ENCODE data around the gene SLC23A2. TPM values are rescaled to one million over a fixed set of nuclear protein-coding genes. Genes with fewer than 3 reads are reported as not detected.

Gene SLC23A2
- total RNA-seq, 2 donors from 2014 or later, result 4.6 to 5.1 TPM

GRCh38 chr20:4811661-4812181, 189.6 kb downstream of the SLC23A2 start:
- DNase-seq, result peak; percentile 53
- Histone ChIP-seq H3K9me3 (no peaks in the 10 kb centered on the region), H3K9ac (ENCODE audit: low read depth in 2 of 2, low read length in 2 of 2) (peak overlapping the region in 1 of 2 donors; percentile 15), H3K4me3 (no peak overlapping the region), H3K4me1 (no peaks in the 10 kb centered on the region), H3K36me3 (no peaks in the 10 kb centered on the region), H3K27me3 (no peaks in the 10 kb centered on the region), H3K27ac (peak overlapping the region; percentile 87)
- no peak for TF ChIP-seq CTCF (IDR thresholded peaks at IDR 0.05)
- intact Hi-C loops (cut with DNase I), result no loop called here

GRCh38 chr20:4811257-4811656, 190.1 kb downstream of the SLC23A2 start:
- no peak for DNase-seq
- TF ChIP-seq CTCF (IDR thresholded peaks at IDR 0.05), result no peak
- Histone ChIP-seq H3K27me3 (no peaks in the 10 kb centered on the region), H3K9me3 (no peaks in the 10 kb centered on the region), H3K9ac (ENCODE audit: low read depth in 2 of 2, low read length in 2 of 2) (peak overlapping the region in 1 of 2 donors; percentile 15), H3K36me3 (no peaks in the 10 kb centered on the region), H3K4me1 (no peaks in the 10 kb centered on the region), H3K27ac (no peak overlapping the region), H3K4me3 (no peak overlapping the region)
- intact Hi-C loops (cut with DNase I), result no loop called here

- no peak for TF ChIP-seq CTCF (IDR thresholded peaks at IDR 0.05)
- Histone ChIP-seq H3K4me3 (no peak overlapping the region), H3K27me3 (no peaks in the 10 kb centered on the region), H3K4me1 (no peaks in the 10 kb centered on the region), H3K9me3 (no peaks in the 10 kb centered on the region), H3K36me3 (no peaks in the 10 kb centered on the region), H3K9ac (ENCODE audit: low read depth in 2 of 2, low read length in 2 of 2) (no peak overlapping the region), H3K27ac (no peak overlapping the region)
- intact Hi-C loops (cut with DNase I), result no loop called here
- DNase-seq, result no peak
Measured at GRCh38 chr20:4810426-4811019, 190.8 kb downstream of the SLC23A2 start.

DNA sequence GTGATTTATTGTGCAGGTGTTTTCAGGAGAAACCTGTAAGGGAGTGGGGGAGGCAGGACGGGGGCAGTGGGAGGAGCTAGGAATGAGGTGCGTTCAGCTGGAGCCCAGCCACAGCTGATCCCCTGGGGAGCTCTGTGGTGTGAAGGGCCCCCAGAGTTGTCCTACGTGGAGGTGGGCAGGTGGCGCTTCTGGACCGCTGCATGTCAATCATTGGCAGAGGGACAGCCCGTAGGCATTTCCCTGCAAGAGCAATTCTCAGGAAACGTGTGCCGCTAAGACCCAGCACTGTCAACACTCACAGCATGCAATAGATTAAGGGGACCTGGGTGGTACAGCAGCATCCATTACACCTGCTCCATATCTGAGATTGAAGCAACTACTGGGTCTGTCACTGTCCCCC, 191.6 kb downstream of the SLC23A2 start:
- no peak for DNase-seq
- intact Hi-C loops (cut with DNase I), result no loop called here
- H3K9me3 ChIP-seq, result no peaks in the 10 kb centered on the region
- H3K9ac ChIP-seq (ENCODE audit: low read depth in 2 of 2, low read length in 2 of 2), result no peak overlapping the region
- H3K4me1 ChIP-seq, result no peaks in the 10 kb centered on the region
- no peaks in the 10 kb centered on the region for H3K27me3 ChIP-seq
- no peak overlapping the region for H3K27ac ChIP-seq
- no peak for TF ChIP-seq CTCF (IDR thresholded peaks at IDR 0.05)
- no peak overlapping the region for H3K4me3 ChIP-seq
- H3K36me3 ChIP-seq, result no peaks in the 10 kb centered on the region

GRCh38 chr20:4808872-4809271, 192.4 kb downstream of the SLC23A2 start:
- TF ChIP-seq CTCF (IDR thresholded peaks at IDR 0.05), result no peak
- intact Hi-C loops (cut with DNase I), result no loop called here
- H3K4me3 ChIP-seq, result no peak overlapping the region
- no peaks in the 10 kb centered on the region for H3K27me3 ChIP-seq
- no peak overlapping the region for H3K9ac ChIP-seq (ENCODE audit: low read depth in 2 of 2, low read length in 2 of 2)
- DNase-seq, result no peak
- no peaks in the 10 kb centered on the region for H3K4me1 ChIP-seq
- no peaks in the 10 kb centered on the region for H3K36me3 ChIP-seq
- no peaks in the 10 kb centered on the region for H3K9me3 ChIP-seq
- H3K27ac ChIP-seq, result no peak overlapping the region

All from colonic mucosa (tissue), 4 donors.